Endodermal cell (in vitro differentiated cells): ENCODE measurements around the gene P4HTM. TPM values are rescaled to one million over a fixed set of nuclear protein-coding genes. Genes with fewer than 3 reads are reported as not detected.
A peak's percentile ranks its signal among the peaks of the same experiment; 100 is the strongest.

ENCODE experiments used
- DNase-seq: peaks from one replicate; pipeline ENCODE4 v3.0.0-alpha.2; 2017
- H3K27ac ChIP-seq: 2 replicates; pipeline ENCODE4 v1.5.1; 2013; ENCODE audit warnings: mild to moderate bottlenecking, low read depth, low read length, moderate library complexity
- H3K27me3 ChIP-seq: 2 replicates; pipeline ENCODE4 v1.6.1; 2013; ENCODE audit warnings: mild to moderate bottlenecking, low read length, moderate library complexity; ENCODE audit not compliant: insufficient read depth, control insufficient read depth, poor library complexity, severe bottlenecking
- H3K36me3 ChIP-seq: 2 replicates; pipeline ENCODE4 v1.7.0; 2013; ENCODE audit warnings: mild to moderate bottlenecking, low read length, moderate library complexity; ENCODE audit not compliant: control insufficient read depth, insufficient read depth
- H3K4me1 ChIP-seq: one replicate; pipeline ENCODE4 v1.7.0; 2013; ENCODE audit warnings: low read length; ENCODE audit not compliant: control insufficient read depth, insufficient read depth
- H3K4me3 ChIP-seq: 2 replicates; pipeline ENCODE4 v1.5.1; 2013; ENCODE audit warnings: mild to moderate bottlenecking, low read length, moderate library complexity
- H3K9ac ChIP-seq: 2 replicates; pipeline ENCODE4 v1.6.1; 2013; ENCODE audit warnings: mild to moderate bottlenecking, low read length, moderate library complexity; ENCODE audit not compliant: poor library complexity, severe bottlenecking; ENCODE audit errors: extremely low read depth
- H3K9me3 ChIP-seq: 2 replicates; pipeline ENCODE4 v1.6.1; 2013; ENCODE audit warnings: mild to moderate bottlenecking, low read length, moderate library complexity; ENCODE audit not compliant: control insufficient read depth
- H3K27ac Mint-ChIP-seq: 2 replicates; pipeline ENCODE4 v1.8.0; 2020; ENCODE audit warnings: mixed read lengths
- H3K27me3 Mint-ChIP-seq: 2 replicates; pipeline ENCODE4 v1.8.0; 2021; ENCODE audit warnings: mild to moderate bottlenecking, mixed read lengths; ENCODE audit not compliant: insufficient read depth
- H3K36me3 Mint-ChIP-seq: 2 replicates; pipeline ENCODE4 v1.8.0; 2020; ENCODE audit warnings: low read depth, mixed read lengths
- H3K4me1 Mint-ChIP-seq: 2 replicates; pipeline ENCODE4 v1.8.0; 2020; ENCODE audit warnings: mixed read lengths
- H3K4me3 Mint-ChIP-seq: 2 replicates; pipeline ENCODE4 v1.8.0; 2020; ENCODE audit warnings: mild to moderate bottlenecking, moderate library complexity, mixed read lengths
- H3K9me3 Mint-ChIP-seq: 2 replicates; pipeline ENCODE4 v1.8.0; 2020; ENCODE audit warnings: mild to moderate bottlenecking, mixed read lengths
- CTCF ChIP-seq: fragments of 200-600 bp; sonication (generic); conservative IDR thresholded peaks from 2 replicates; pipeline ENCODE4 v1.5.0; 2021; ENCODE audit warnings: antibody characterized with exemption, mild to moderate bottlenecking
- WGBS, 2 experiments: methylation state at CpG; one replicate each; pipeline versions ENCODE4 v1.1.5 to v1.1.7; 2013; ENCODE audit warnings: missing lambda C conversion rate in 2 of 2, mixed read lengths in 1 of 2; ENCODE audit not compliant: insufficient coverage in 1 of 2, insufficient read length in 1 of 2; 5-methylcytosine and 5-hydroxymethylcytosine counted together
- total RNA-seq, 2 donors: library from RNA; stranded (reverse); fragmentation: NEBNext Ultra II Directional in 1 of 2; extraction: Animal tissue kit (Norgen Biotek cat#: 25700) in 1 of 2; gene quantifications; 2 replicates in 1 of 2; 3 replicates in 1 of 2; pipeline ENCODE4 v1.2.1, GENCODE V29; 2021

Gene P4HTM
- total RNA-seq, 2 donors from 2014 or later: 12.4 to 17.6 TPM

GRCh38 chr3:49004352-49005302, 14.6 kb downstream of the P4HTM start:
- peaks cover 6% of the 10 kb centered on the region for H3K36me3 ChIP-seq
- no peak overlapping the region for H3K27ac Mint-ChIP-seq
- DNase-seq: no peak
- H3K36me3 Mint-ChIP-seq: peaks cover 7% of the 10 kb centered on the region
- H3K4me3 Mint-ChIP-seq: no peak overlapping the region
- no peak overlapping the region for H3K27ac ChIP-seq
- no peaks in the 10 kb centered on the region for H3K9me3 Mint-ChIP-seq
- no peak for TF ChIP-seq CTCF
- H3K9ac ChIP-seq: no peak overlapping the region
- WGBS, 2 experiments: 91 to 100% methylated on average over 6 to 16 of the region's 16 CpGs
- no peak overlapping the region for H3K4me3 ChIP-seq
- peaks cover 14% of the 10 kb centered on the region for H3K4me1 ChIP-seq
- peaks cover 33% of the 10 kb centered on the region for H3K4me1 Mint-ChIP-seq
- peaks cover 66% of the 10 kb centered on the region for H3K27me3 ChIP-seq
- H3K27me3 Mint-ChIP-seq: peaks cover 63% of the 10 kb centered on the region
- H3K9me3 ChIP-seq: no peaks in the 10 kb centered on the region

GRCh38 chr3:49005303-49005680, 15.3 kb downstream of the P4HTM start:
- Mint-ChIP-seq H3K4me1 (peaks cover 27% of the 10 kb centered on the region), H3K27me3 (peaks cover 62% of the 10 kb centered on the region), H3K9me3 (no peaks in the 10 kb centered on the region), H3K27ac (no peak overlapping the region), H3K36me3 (peaks cover 7% of the 10 kb centered on the region), H3K4me3 (no peak overlapping the region)
- TF ChIP-seq CTCF: no peak
- Histone ChIP-seq H3K27ac (no peak overlapping the region), H3K4me3 (no peak overlapping the region), H3K9me3 (no peaks in the 10 kb centered on the region), H3K9ac (no peak overlapping the region), H3K36me3 (peaks cover 6% of the 10 kb centered on the region), H3K27me3 (peaks cover 59% of the 10 kb centered on the region), H3K4me1 (peaks cover 10% of the 10 kb centered on the region)
- DNase-seq: no peak
- 95 to 100% methylated on average over 3 of the region's 3 CpGs for WGBS, 2 experiments

- H3K27me3 Mint-ChIP-seq: peaks cover 55% of the 10 kb centered on the region
- peaks cover 52% of the 10 kb centered on the region for H3K27me3 ChIP-seq
- peaks cover 6% of the 10 kb centered on the region for H3K36me3 ChIP-seq
- no peak overlapping the region for H3K9ac ChIP-seq
- H3K27ac ChIP-seq: no peak overlapping the region
- peaks cover 20% of the 10 kb centered on the region for H3K4me1 Mint-ChIP-seq
- H3K9me3 ChIP-seq: no peaks in the 10 kb centered on the region
- H3K9me3 Mint-ChIP-seq: no peaks in the 10 kb centered on the region
- no peak for DNase-seq
- H3K27ac Mint-ChIP-seq: no peak overlapping the region
- peaks cover 10% of the 10 kb centered on the region for H3K4me1 ChIP-seq
- H3K4me3 Mint-ChIP-seq: peak overlapping the region; percentile 97
- peak overlapping the region; percentile 87 for H3K4me3 ChIP-seq
- TF ChIP-seq CTCF: no peak
- 85 to 96% methylated on average over 5 of the region's 5 CpGs for WGBS, 2 experiments
- H3K36me3 Mint-ChIP-seq: peaks cover 9% of the 10 kb centered on the region
Observed at GRCh38 chr3:49005998-49006397, 16.0 kb downstream of the P4HTM start.
